ENCODE data around the gene ARHGAP11B.
"Not testable (repeated sequence)": the region's sequence is repeated elsewhere in the genome, so short reads cannot be mapped to it uniquely, and the experiment has no call there.

The ARHGAP11B gene

GRCh38 chr15:30625436-30626193 is at the start of gene ARHGAP11B:
ARHGAP11B (plus strand) TSS chr15:30626128.
- peak; percentile 90 for DNase-seq (ENCODE audit: low read depth, low spot score)

- DNase-seq (ENCODE audit: low read depth, low spot score) = not testable (repeated sequence)
These were observed 46.4 kb upstream of the ARHGAP11B start for GRCh38 chr15:30579394-30579970.

GRCh38 chr15:30580716-30581115 is 45.2 kb upstream of the ARHGAP11B start:
- not testable (repeated sequence) for DNase-seq (ENCODE audit: low read depth, low spot score)

- not testable (repeated sequence) for DNase-seq (ENCODE audit: low read depth, low spot score)
These were observed 27.0 kb upstream of the ARHGAP11B start for GRCh38 chr15:30598953-30599352.

- not testable (repeated sequence) for DNase-seq (ENCODE audit: low read depth, low spot score)
These were observed 22.1 kb upstream of the ARHGAP11B start, which contains the start of gene GOLGA8H for GRCh38 chr15:30603796-30604195. GOLGA8H (plus strand) TSS chr15:30604028; CDS start chr15:30604126, 98 bp downstream.

GRCh38 chr15:30612271-30612670 is 13.7 kb upstream of the ARHGAP11B start:
- not testable (repeated sequence) for DNase-seq (ENCODE audit: low read depth, low spot score)

GRCh38 chr15:30621342-30621741 is 4.6 kb upstream of the ARHGAP11B start:
- not testable (repeated sequence) for DNase-seq (ENCODE audit: low read depth, low spot score)

- DNase-seq (ENCODE audit: low read depth, low spot score) = not testable (repeated sequence)
These were observed 252 bp downstream of the ARHGAP11B start for GRCh38 chr15:30626194-30626565.

GRCh38 chr15:30626632-30627031 is 704 bp downstream of the ARHGAP11B start:
- not testable (repeated sequence) for DNase-seq (ENCODE audit: low read depth, low spot score)

GRCh38 chr15:30650012-30650929 is 24.3 kb downstream of the ARHGAP11B start:
- no peak for DNase-seq (ENCODE audit: low read depth, low spot score)

- DNase-seq (ENCODE audit: low read depth, low spot score) = not testable (repeated sequence)
These were observed 35.2 kb downstream of the ARHGAP11B start for GRCh38 chr15:30661154-30661553.

GRCh38 chr15:30669621-30670020 is 43.7 kb downstream of the ARHGAP11B start:
- not testable (repeated sequence) for DNase-seq (ENCODE audit: low read depth, low spot score)

- DNase-seq (ENCODE audit: low read depth, low spot score) = no peak
These were observed 44.1 kb downstream of the ARHGAP11B start for GRCh38 chr15:30670056-30670455.

- DNase-seq (ENCODE audit: low read depth, low spot score) = no peak
These were observed 45.4 kb downstream of the ARHGAP11B start for GRCh38 chr15:30671309-30671708.

- DNase-seq (ENCODE audit: low read depth, low spot score) = no peak
These were observed 49.2 kb downstream of the ARHGAP11B start for GRCh38 chr15:30675126-30675525.

- DNase-seq (ENCODE audit: low read depth, low spot score) = not testable (repeated sequence)
These were observed 50.0 kb downstream of the ARHGAP11B start for GRCh38 chr15:30675891-30676290.

GRCh38 chr15:30680997-30681396 is 55.1 kb downstream of the ARHGAP11B start:
- DNase-seq (ENCODE audit: low read depth, low spot score) = not testable (repeated sequence)

GRCh38 chr15:30685709-30686285 is 59.9 kb downstream of the ARHGAP11B start:
- DNase-seq (ENCODE audit: low read depth, low spot score) = not testable (repeated sequence)

GRCh38 chr15:30686651-30687050 is 60.7 kb downstream of the ARHGAP11B start:
- DNase-seq (ENCODE audit: low read depth, low spot score) = not testable (repeated sequence)
